WI38 (cell line): ENCODE results near the gene CACNA2D3.

Experiments
- H3K4me3 ChIP-seq: 2 replicates; pipeline ENCODE4 v1.5.1; 2011; ENCODE audit warnings: low read depth, mild to moderate bottlenecking, control low read depth, low read length
- CTCF ChIP-seq: IDR thresholded peaks from 2 replicates; pipeline ENCODE4 v1.5.1; 2012; ENCODE audit warnings: low read depth, mild to moderate bottlenecking, control low read depth, low read length

Gene CACNA2D3

DNA sequence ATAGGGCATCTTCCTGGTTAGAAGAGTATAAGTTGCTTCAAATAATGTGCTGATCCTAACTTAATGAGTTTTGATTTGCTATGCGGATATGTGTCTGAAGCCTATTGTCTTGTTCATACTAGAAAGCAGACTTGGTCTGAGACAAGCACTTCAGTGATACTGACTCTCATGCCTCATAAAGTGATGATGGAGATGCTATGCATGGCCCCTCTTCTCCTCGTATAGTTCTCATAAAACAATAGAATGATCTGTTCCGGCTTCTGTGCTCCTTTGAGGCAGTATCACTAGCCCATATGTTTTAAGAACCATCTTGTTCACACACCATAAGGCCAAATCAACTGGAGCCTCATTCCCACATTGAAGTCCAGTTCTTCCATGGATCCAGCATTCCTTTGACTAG, 583.4 kb downstream of the CACNA2D3 start:
- no peak for TF ChIP-seq CTCF

GRCh38 chr3:54706738-54707137, 584.4 kb downstream of the CACNA2D3 start:
- H3K4me3 ChIP-seq = no peak overlapping the region
- TF ChIP-seq CTCF = no peak

More for the DNA sequence above, 583.4 kb downstream of the CACNA2D3 start:
- H3K4me3 ChIP-seq = no peak overlapping the region

DNA sequence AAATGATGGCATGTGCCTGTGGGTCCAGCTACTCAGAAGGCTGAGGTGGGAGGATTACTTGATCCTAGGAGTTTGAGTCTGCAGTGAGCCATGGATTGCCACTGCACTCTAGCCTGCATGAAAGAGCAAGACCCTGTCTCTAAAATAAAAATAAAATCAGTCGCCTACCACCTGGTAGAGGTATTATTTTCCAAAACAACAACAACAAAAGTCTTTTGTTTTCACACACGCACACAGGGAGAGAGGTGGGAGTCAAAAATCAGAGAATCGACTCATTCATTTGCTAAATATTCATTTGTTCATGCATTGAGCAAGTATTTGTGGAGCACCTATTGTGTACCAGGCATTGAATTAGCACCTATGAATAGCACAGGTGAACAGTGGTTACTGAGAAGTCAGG, 587.4 kb downstream of the CACNA2D3 start:
- H3K4me3 ChIP-seq = no peak overlapping the region
- TF ChIP-seq CTCF = no peak

- TF ChIP-seq CTCF = no peak
- H3K4me3 ChIP-seq = no peak overlapping the region
These were observed 588.6 kb downstream of the CACNA2D3 start for GRCh38 chr3:54710954-54711353.

DNA sequence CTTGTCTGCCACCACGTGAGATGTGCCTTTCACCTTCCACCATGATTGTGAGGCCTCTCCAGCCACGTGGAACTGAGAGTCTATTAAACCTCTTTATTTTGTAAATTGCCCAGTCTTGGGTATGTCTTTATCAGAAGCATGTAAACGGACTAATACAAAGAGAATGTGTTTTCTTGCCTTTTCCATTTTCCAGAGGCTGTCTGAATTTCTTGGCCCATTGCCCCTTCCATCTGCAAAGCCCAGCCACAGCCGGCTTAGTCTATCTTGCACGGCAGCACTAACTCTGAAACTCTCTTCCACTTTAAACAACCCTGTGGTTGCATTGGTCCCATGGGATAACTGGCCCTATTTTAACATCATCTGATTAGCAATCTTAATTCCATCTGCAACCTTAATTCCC, 590.2 kb downstream of the CACNA2D3 start:
- H3K4me3 ChIP-seq = no peak overlapping the region
- TF ChIP-seq CTCF = no peak

DNA sequence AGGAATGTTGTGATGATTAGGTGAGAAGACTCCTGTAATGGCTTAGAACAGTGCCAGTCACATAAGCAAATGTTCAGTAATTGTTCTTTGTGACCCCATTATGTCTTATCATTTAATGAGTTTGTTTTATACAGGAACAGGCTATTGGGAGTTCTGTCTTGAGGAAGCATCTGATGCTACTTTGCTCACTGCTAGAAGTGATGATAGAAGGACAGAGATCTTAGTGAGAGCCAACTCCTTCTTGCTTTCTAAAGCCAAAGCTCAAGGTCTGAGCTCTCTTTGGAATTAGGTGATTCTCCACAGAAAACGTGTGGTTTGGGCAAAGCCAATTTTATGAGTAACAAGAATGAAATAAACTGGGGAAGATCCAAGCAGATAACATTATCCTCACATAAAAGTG, 590.7 kb downstream of the CACNA2D3 start:
- no peak for TF ChIP-seq CTCF
- H3K4me3 ChIP-seq = no peak overlapping the region

- no peak overlapping the region for H3K4me3 ChIP-seq
- TF ChIP-seq CTCF = no peak
These were observed 591.1 kb downstream of the CACNA2D3 start for GRCh38 chr3:54713455-54713854.
